A673 (cell line): ENCODE measurements around the gene CIZ1.

Source experiments
- EZH2 ChIP-seq: fragments of 200-600 bp; sonication (generic); IDR thresholded peaks from 2 replicates; pipeline ENCODE4 v1.6.1; 2017; ENCODE audit warnings: borderline replicate concordance, low read depth, mild to moderate bottlenecking, mixed read lengths, antibody characterized with exemption, low read length; ENCODE audit not compliant: poor library complexity, severe bottlenecking
- TF ChIP-seq, protein P1 (sequence below): fragments of 300-800, 200-600 bp; sonication (generic); conservative IDR thresholded peaks from 2 replicates; pipeline ENCODE4 v1.5.1; 2017; ENCODE audit warnings: low read depth, mild to moderate bottlenecking, antibody characterized with exemption, low read length, moderate library complexity, mixed read lengths

GRCh38 chr9:128222026-128222425, 30.7 kb upstream of the CIZ1 start:
- TF ChIP-seq, protein P1, sequence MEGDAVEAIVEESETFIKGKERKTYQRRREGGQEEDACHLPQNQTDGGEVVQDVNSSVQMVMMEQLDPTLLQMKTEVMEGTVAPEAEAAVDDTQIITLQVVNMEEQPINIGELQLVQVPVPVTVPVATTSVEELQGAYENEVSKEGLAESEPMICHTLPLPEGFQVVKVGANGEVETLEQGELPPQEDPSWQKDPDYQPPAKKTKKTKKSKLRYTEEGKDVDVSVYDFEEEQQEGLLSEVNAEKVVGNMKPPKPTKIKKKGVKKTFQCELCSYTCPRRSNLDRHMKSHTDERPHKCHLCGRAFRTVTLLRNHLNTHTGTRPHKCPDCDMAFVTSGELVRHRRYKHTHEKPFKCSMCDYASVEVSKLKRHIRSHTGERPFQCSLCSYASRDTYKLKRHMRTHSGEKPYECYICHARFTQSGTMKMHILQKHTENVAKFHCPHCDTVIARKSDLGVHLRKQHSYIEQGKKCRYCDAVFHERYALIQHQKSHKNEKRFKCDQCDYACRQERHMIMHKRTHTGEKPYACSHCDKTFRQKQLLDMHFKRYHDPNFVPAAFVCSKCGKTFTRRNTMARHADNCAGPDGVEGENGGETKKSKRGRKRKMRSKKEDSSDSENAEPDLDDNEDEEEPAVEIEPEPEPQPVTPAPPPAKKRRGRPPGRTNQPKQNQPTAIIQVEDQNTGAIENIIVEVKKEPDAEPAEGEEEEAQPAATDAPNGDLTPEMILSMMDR = no peak
- no peak for TF ChIP-seq EZH2
